Thyroid gland (tissue), 4 donors: Measurements from ENCODE around the gene FBRSL1.

Experiments
- CTCF ChIP-seq, 6 experiments: fragments of 200-600 bp in 3 of 6; fragments of 450-650 bp in 3 of 6; sonication (generic) in 3 of 6; IDR thresholded peaks; one replicate each; pipeline ENCODE4 v1.5.1; 2016 to 2019; ENCODE audit warnings: antibody characterized with exemption in 6 of 6, mild to moderate bottlenecking in 2 of 6, inconsistent platforms in 1 of 6, moderate library complexity in 1 of 6
- POLR2A ChIP-seq, 2 donors: fragments of 450-650 bp; IDR thresholded peaks; one replicate each; pipeline ENCODE4 v1.6.1; 2017; ENCODE audit warnings: antibody characterized with exemption in 2 of 2, mild to moderate bottlenecking in 2 of 2, moderate library complexity in 1 of 2

GRCh38 chr12:132558042-132558856 is 68.3 kb downstream of the FBRSL1 start:
- TF ChIP-seq CTCF (IDR thresholded peaks at IDR 0.05) (no peak), POLR2A (IDR thresholded peaks at IDR 0.05) (no peak)
